Testis (tissue), 2 donors: ENCODE data around the gene CLPSL2.

Source experiments
- CTCF ChIP-seq, 3 experiments: fragments of 450-650 bp in 2 of 3; fragments of 200-600 bp in 1 of 3; sonication (generic) in 1 of 3; IDR thresholded peaks; one replicate each; pipeline ENCODE4 v1.5.1; 2016 to 2019; ENCODE audit warnings: antibody characterized with exemption in 3 of 3, mild to moderate bottlenecking in 2 of 3, moderate library complexity in 1 of 3
- POLR2A ChIP-seq: fragments of 450-650 bp; IDR thresholded peaks from one replicate; pipeline ENCODE4 v1.6.1; 2017; ENCODE audit warnings: antibody characterized with exemption, mild to moderate bottlenecking, moderate library complexity

GRCh38 chr6:35757456-35758123 is 18.8 kb upstream of the CLPSL2 start:
- TF ChIP-seq CTCF (IDR thresholded peaks at IDR 0.05) (no peak), POLR2A (no peak)
